GM06990 (cell line): ENCODE measurements around the gene AUP1.

Source experiments
- DNase-seq: peaks from one replicate; pipeline ENCODE4 v3.0.0-alpha.2; 2011; ENCODE audit not compliant: insufficient read length; ENCODE audit errors: extremely low read depth
- H3K27me3 ChIP-seq: replicated peaks from 2 replicates; pipeline ENCODE4 v1.6.0; 2011; ENCODE audit warnings: low read length; ENCODE audit not compliant: control insufficient read depth, insufficient read depth
- H3K36me3 ChIP-seq: 2 replicates; pipeline ENCODE4 v1.5.1; 2011; ENCODE audit warnings: low read length; ENCODE audit not compliant: control insufficient read depth, insufficient read depth
- H3K4me3 ChIP-seq: replicated peaks from 2 replicates; pipeline ENCODE4 v1.5.1; 2011; ENCODE audit warnings: low read depth, mild to moderate bottlenecking, control low read depth, low read length
- TF ChIP-seq, protein P1 (sequence below): IDR thresholded peaks from 2 replicates; pipeline ENCODE4 v1.5.1; 2011; ENCODE audit warnings: low read length, control low read depth, mild to moderate bottlenecking, inconsistent platforms; ENCODE audit not compliant: insufficient read depth, poor library complexity, severe bottlenecking

Gene AUP1

GRCh38 chr2:74546004-74546403 is 16.5 kb upstream of the AUP1 start:
- DNase-seq: no peak
- H3K27me3 ChIP-seq: no peaks in the 10 kb centered on the region
- no peak overlapping the region for H3K4me3 ChIP-seq
- H3K36me3 ChIP-seq: no peaks in the 10 kb centered on the region; the same call in none of the 2 replicates
- TF ChIP-seq, protein P1, sequence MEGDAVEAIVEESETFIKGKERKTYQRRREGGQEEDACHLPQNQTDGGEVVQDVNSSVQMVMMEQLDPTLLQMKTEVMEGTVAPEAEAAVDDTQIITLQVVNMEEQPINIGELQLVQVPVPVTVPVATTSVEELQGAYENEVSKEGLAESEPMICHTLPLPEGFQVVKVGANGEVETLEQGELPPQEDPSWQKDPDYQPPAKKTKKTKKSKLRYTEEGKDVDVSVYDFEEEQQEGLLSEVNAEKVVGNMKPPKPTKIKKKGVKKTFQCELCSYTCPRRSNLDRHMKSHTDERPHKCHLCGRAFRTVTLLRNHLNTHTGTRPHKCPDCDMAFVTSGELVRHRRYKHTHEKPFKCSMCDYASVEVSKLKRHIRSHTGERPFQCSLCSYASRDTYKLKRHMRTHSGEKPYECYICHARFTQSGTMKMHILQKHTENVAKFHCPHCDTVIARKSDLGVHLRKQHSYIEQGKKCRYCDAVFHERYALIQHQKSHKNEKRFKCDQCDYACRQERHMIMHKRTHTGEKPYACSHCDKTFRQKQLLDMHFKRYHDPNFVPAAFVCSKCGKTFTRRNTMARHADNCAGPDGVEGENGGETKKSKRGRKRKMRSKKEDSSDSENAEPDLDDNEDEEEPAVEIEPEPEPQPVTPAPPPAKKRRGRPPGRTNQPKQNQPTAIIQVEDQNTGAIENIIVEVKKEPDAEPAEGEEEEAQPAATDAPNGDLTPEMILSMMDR: no peak

- H3K27me3 ChIP-seq: no peaks in the 10 kb centered on the region
- TF ChIP-seq, protein P1: peak; percentile 33
- DNase-seq: no peak
- H3K4me3 ChIP-seq: no peak overlapping the region
- peaks cover 4% of the 10 kb centered on the region for H3K36me3 ChIP-seq
Observed at GRCh38 chr2:74544634-74545033, 15.1 kb upstream of the AUP1 start.

- Histone ChIP-seq H3K4me3 (no peak overlapping the region), H3K27me3 (no peaks in the 10 kb centered on the region), H3K36me3 (peaks cover 4% of the 10 kb centered on the region)
- DNase-seq: no peak
- TF ChIP-seq, protein P1: no peak
Observed at GRCh38 chr2:74542978-74543377, 13.5 kb upstream of the AUP1 start.

DNA sequence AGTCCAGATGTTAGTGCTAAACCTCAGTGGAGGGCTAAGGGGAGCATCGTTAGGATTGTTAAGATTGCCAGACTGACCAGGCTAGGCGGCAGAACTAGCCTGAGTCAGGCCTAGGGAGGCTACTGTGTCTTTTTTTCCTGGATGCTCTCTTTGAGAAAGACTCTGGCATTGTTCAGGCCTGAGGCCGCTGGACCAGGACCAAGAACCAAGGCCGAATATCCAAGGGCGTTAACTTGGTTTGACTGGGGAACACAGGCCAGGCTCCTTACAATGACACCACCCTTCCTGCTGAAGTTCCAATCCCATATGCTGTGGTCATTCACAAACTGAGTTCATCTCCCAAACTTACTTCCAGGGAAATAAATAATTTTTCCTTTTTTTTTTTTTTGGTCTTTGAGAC is 10.8 kb upstream of the AUP1 start:
- no peak for DNase-seq
- Histone ChIP-seq H3K4me3 (no peak overlapping the region), H3K36me3 (peaks cover 12% of the 10 kb centered on the region), H3K27me3 (no peaks in the 10 kb centered on the region)
- TF ChIP-seq, protein P1: no peak

- TF ChIP-seq, protein P1: no peak
- H3K36me3 ChIP-seq: peaks cover 21% of the 10 kb centered on the region
- H3K4me3 ChIP-seq: peak overlapping the region; percentile 9; the same call in 1 of the 2 replicates
- DNase-seq: no peak
- H3K27me3 ChIP-seq: no peaks in the 10 kb centered on the region
Observed at GRCh38 chr2:74538881-74539339, 9.4 kb upstream of the AUP1 start.

- no peak for DNase-seq
- Histone ChIP-seq H3K36me3 (peaks cover 29% of the 10 kb centered on the region), H3K4me3 (no peak overlapping the region), H3K27me3 (no peaks in the 10 kb centered on the region)
- TF ChIP-seq, protein P1: no peak
Observed at GRCh38 chr2:74537140-74537539, 7.6 kb upstream of the AUP1 start.
